Hematopoietic multipotent progenitor cell (in vitro differentiated cells): ENCODE measurements around the gene CASZ1. TPM values are rescaled to one million over a fixed set of nuclear protein-coding genes. Genes with fewer than 3 reads are reported as not detected.
A peak's percentile ranks its signal among the peaks of the same experiment; 100 is the strongest.

Experiments
- DNase-seq, 3 donors: peaks; one replicate each; pipeline ENCODE4 v3.0.0-alpha.2; 2011 to 2015; ENCODE audit warnings: low read depth in 2 of 3, low spot score in 2 of 3
- total RNA-seq: library from RNA; depleted of rRNA; stranded (reverse); fragments of >200 nt; gene quantifications from one replicate; pipeline ENCODE4 v1.2.3, GENCODE V29; 2012

CASZ1 gene
- total RNA-seq, 1 donor, result 6.2 TPM

DNA sequence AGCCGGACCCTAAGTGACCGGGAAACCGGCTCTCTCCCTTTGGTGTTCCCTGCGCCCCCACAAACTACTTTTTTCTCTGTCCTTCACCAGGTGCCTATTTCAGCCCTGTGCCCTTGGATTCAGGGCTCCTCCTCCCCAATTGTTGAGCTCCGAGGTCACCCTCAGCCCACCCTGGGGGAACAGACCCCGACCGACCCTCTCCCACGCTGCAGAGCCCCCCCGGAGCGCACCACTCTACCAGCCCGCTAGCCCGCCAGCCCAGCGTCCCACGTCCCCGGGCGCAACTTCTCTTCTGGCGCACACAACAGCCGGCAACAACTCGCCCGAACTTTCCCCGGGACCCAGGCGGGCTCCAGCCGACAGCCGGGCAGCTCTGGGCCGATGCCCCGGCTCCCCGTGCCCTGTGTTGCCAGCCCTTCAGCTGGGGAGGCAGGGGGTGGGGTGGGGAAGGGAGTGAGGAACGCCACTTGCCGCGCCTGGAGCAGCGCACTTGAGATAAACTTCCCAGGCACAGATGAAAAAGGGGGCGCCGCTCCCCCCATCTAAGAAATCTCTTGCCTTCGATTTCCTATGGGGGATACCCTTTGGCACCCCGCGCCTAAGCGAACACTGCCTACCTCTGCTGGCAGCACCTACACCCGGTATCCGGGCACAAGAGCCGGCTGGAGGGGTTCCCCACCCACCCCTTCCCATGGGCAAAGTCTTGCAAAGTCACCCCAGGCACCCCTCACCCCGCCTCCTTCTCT is 997 bp downstream of the CASZ1 start:
- peak in 1 of 3 donors; percentile 15 for DNase-seq

DNA sequence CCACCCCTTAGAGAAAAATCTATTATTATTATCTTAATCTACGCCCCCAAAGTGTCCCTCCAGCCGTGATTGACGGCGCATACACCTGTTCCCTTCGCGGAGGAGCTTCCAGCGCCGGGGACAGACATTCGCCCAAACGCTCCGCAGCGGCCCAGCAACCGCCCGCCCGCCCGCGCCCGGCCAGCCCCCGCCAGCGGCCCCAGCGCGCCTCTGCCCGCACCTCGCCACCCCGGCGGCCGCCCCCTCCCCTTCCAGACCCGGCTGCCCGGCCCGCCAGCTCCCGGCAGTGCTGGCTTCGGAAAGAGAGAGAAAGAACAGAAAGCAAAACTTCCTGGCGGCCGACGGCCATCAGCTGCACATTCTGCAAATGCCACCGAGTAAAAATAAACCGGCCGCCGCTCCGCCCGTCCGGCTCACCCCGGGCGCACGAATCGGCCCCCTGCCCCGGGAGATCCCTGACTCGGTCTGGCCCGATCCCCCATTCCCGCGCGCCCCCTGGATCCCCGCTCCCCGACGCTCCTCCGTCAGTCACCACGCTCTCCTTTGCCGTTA is 1.6 kb downstream of the CASZ1 start:
- no peak for DNase-seq

GRCh38 chr1:10793129-10793651 is 3.3 kb downstream of the CASZ1 start:
- DNase-seq, result peak in 1 of 3 donors; percentile 47

GRCh38 chr1:10791105-10791951 is 5.1 kb downstream of the CASZ1 start:
- peak in 1 of 3 donors; percentile 26 for DNase-seq

GRCh38 chr1:10789803-10790702 is 6.4 kb downstream of the CASZ1 start:
- no peak for DNase-seq

- no peak for DNase-seq
Observed at GRCh38 chr1:10789047-10789791, 7.2 kb downstream of the CASZ1 start.

DNA sequence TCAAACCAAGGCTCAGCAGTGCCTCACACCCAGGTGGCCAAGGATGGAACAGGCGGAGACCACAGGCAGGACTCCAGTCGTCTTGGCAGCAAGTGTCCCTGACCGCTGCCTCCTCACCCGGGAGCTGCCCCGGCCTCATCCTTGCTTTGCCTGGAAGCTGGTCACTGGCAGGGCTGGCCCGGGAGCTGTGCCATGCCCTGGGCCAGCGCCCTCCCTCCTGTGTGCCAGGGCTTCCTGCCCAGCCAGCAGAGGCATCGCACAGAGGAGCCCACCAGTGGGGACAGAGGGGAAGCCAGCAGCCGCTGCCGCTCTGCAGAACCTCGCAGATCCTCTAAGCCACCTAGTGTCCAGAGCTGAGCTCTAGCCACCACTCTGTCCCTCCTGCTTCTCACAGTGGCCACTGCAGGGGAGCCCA is 7.8 kb downstream of the CASZ1 start:
- DNase-seq, result peak in 1 of 3 donors; percentile 37

DNA sequence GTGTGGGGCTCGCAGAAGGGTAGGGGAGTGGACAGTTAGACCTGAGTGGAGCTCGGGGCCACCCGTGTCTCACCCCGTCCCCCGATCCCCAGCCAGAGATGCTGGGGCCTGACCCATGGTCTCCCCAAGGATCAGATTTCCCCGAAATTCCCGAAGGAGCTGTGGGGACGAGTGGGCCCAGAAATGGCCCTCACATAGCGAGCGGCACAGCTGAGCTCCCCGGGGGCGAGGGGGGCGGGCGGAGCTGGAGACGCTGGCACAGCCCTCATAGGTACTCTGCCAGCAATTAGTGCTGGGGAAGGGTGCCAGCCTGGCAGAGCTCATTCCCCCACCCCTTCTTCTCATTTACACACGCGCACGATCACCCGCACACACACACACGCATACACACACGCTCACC is 9.2 kb downstream of the CASZ1 start:
- no peak for DNase-seq

GRCh38 chr1:10785728-10786638 is 10.5 kb downstream of the CASZ1 start:
- DNase-seq, result no peak

DNA sequence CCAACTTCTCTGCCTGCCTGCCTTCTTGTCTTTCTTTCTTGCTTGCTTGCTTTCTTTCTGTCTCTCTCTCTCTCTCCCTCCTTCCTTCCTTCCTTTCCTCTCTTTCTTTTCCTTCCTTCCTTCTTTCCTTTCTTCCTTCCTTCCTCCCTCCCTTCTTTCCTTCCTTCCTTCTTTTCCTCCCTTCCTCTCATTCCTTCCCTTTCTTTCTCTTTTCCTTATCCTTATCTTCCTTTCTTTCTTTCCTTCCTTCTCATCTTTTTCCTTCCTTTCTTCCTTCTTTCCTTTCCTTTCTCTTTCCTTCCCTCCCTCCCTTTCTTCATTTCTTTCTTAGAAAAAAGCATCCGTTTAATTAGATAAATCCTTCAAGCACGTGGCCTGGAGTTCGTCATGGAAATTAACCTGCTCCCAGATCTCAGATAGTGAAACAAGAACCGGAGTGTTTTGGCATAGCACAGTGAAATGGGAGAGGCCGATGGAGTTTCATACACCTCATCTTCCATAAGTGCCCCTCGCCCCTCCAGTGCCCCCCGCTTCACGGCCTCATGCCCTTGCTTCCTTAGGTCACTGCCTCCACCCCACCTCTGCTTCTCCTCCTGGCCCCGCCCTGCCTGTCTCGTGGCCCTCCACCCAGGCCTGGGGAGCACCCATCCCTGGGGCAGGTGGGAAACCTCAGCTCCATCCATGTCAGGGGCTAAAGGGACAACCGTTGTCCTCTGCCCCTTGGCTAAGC is 11.3 kb downstream of the CASZ1 start:
- no peak for DNase-seq

GRCh38 chr1:10782491-10783244 is 13.8 kb downstream of the CASZ1 start:
- no peak for DNase-seq

DNA sequence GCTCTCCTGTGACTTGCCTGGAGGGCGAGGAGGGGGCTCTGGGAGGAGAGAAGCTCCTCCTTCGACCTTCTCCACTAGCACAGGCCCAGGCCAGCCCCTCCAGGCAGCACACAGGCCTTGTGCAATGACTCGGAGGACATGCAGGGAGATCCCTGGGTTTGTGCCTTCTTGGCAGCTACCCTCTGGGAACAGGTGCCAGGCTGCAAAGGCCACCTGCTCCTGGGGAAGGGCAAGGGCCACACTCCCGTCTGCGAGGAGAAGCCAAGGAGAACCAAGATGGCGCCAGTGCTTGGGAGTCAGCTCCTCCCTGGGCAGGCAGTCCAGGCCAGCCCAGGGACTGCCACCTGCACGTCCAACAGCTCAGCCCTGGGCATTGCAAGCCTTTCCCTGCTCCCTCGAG is 15.3 kb downstream of the CASZ1 start:
- no peak for DNase-seq

DNA sequence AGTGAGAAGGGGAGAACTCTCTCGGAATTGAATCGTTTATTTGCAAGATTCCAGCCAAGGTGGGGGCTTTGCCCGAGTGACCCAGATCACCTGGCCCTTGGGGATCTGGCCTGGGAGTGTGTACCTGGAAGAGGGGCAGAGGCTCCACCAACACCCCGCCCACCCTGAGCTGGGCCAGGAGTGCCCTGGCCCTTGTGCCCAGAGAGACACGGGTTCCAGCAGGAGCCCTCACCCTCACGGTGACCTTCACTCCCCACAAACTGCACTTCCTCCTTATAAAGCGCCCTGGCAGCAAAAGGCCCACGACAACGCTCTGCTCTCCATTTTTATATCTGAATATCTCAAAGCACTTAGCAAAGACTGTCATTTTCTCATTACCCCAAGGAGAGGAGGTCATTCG is 16.6 kb downstream of the CASZ1 start:
- DNase-seq, result no peak

GRCh38 chr1:10779201-10779600 is 17.2 kb downstream of the CASZ1 start:
- DNase-seq, result no peak

GRCh38 chr1:10778640-10779039 is 17.8 kb downstream of the CASZ1 start:
- no peak for DNase-seq

- no peak for DNase-seq
Observed at GRCh38 chr1:10777749-10778574, 18.5 kb downstream of the CASZ1 start.
